Right atrium auricular region (tissue), 2 donors: Measurements from ENCODE around the gene ARHGAP42. TPM values are rescaled to one million over a fixed set of nuclear protein-coding genes. Genes with fewer than 3 reads are reported as not detected.
A peak's percentile ranks its signal among the peaks of the same experiment; 100 is the strongest.

Experiments used
- DNase-seq: peaks from one replicate; pipeline ENCODE4 v3.0.0-alpha.2; 2019; ENCODE audit warnings: low spot score
- H3K27ac ChIP-seq, 2 donors: fragments of 200-600 bp; sonication (generic); 1 replicate in 1 of 2; 2 replicates in 1 of 2; pipeline ENCODE4 v1.5.1; 2016 to 2019
- H3K27me3 ChIP-seq, 2 donors: fragments of 200-600 bp; sonication (generic); one replicate each; pipeline versions ENCODE4 v1.5.1 to v1.6.0; 2017 to 2019
- H3K36me3 ChIP-seq: fragments of 200-600 bp; sonication (generic); one replicate; pipeline ENCODE4 v1.5.1; 2016
- H3K4me1 ChIP-seq, 2 donors: fragments of 200-600 bp; sonication (generic); one replicate each; pipeline versions ENCODE4 v1.5.1 to v1.6.0; 2017 to 2019
- H3K4me3 ChIP-seq, 2 donors: fragments of 200-600 bp; sonication (generic); 1 replicate in 1 of 2; 2 replicates in 1 of 2; pipeline ENCODE4 v1.5.1; 2017 to 2019; ENCODE audit warnings: mild to moderate bottlenecking in 1 of 2, moderate library complexity in 1 of 2
- H3K9me3 ChIP-seq, 2 donors: fragments of 200-600 bp; sonication (generic); one replicate each; pipeline ENCODE4 v1.5.1; 2019
- CTCF ChIP-seq, 2 donors: fragments of 200-600 bp; sonication (generic); IDR thresholded peaks; one replicate each; pipeline ENCODE4 v1.5.1; 2019; ENCODE audit warnings: antibody characterized with exemption in 2 of 2
- total RNA-seq, 2 donors: library from RNA; depleted of rRNA; stranded (reverse); fragments of >200 nt; gene quantifications; one replicate each; pipeline ENCODE4 v1.1.0, GENCODE V29; 2016

Gene ARHGAP42
- total RNA-seq, 2 donors from 2014 or later, result 6.1 to 12.1 TPM

- TF ChIP-seq CTCF (IDR thresholded peaks at IDR 0.05), result no peak
- no peak for DNase-seq
- no peak overlapping the region for H3K27ac ChIP-seq
- H3K4me3 ChIP-seq, result no peak overlapping the region
- H3K4me1 ChIP-seq, result peaks cover 0 to 7% of the 10 kb centered on the region in 2 donors
- H3K36me3 ChIP-seq, result peaks cover 6% of the 10 kb centered on the region
- no peaks in the 10 kb centered on the region for H3K27me3 ChIP-seq
- peaks cover 0 to 19% of the 10 kb centered on the region in 2 donors for H3K9me3 ChIP-seq
These were observed 279.3 kb downstream of the ARHGAP42 start for GRCh38 chr11:100966366-100966765.

GRCh38 chr11:100969008-100969407, 281.9 kb downstream of the ARHGAP42 start:
- DNase-seq, result no peak
- Histone ChIP-seq H3K4me1 (peaks cover 0 to 10% of the 10 kb centered on the region in 2 donors), H3K27me3 (no peaks in the 10 kb centered on the region), H3K9me3 (peaks cover 0 to 19% of the 10 kb centered on the region in 2 donors), H3K27ac (no peak overlapping the region), H3K36me3 (peaks cover 6% of the 10 kb centered on the region), H3K4me3 (no peak overlapping the region)
- TF ChIP-seq CTCF (IDR thresholded peaks at IDR 0.05), result no peak

GRCh38 chr11:100970283-100971164, 283.4 kb downstream of the ARHGAP42 start:
- peaks cover 6% of the 10 kb centered on the region for H3K36me3 ChIP-seq

GRCh38 chr11:100972046-100972445, 285.0 kb downstream of the ARHGAP42 start:
- H3K27ac ChIP-seq, result no peak overlapping the region
- peaks cover 0 to 10% of the 10 kb centered on the region in 2 donors for H3K4me1 ChIP-seq
- peaks cover 0 to 19% of the 10 kb centered on the region in 2 donors for H3K9me3 ChIP-seq
- H3K4me3 ChIP-seq, result no peak overlapping the region
- no peaks in the 10 kb centered on the region for H3K27me3 ChIP-seq
- no peak for DNase-seq
- TF ChIP-seq CTCF (IDR thresholded peaks at IDR 0.05), result no peak
- H3K36me3 ChIP-seq, result peaks cover 1% of the 10 kb centered on the region

More at GRCh38 chr11:100970283-100971164, 283.4 kb downstream of the ARHGAP42 start:
- Histone ChIP-seq H3K4me3 (no peak overlapping the region), H3K9me3 (peaks cover 0 to 19% of the 10 kb centered on the region in 2 donors), H3K4me1 (peaks cover 0 to 10% of the 10 kb centered on the region in 2 donors), H3K27ac (peak overlapping the region; percentile 20 to 72), H3K27me3 (no peaks in the 10 kb centered on the region)
- TF ChIP-seq CTCF (IDR thresholded peaks at IDR 0.05), result no peak
- no peak for DNase-seq

GRCh38 chr11:100978442-100978841, 291.4 kb downstream of the ARHGAP42 start:
- TF ChIP-seq CTCF (IDR thresholded peaks at IDR 0.05), result no peak
- Histone ChIP-seq H3K36me3 (peaks cover 8% of the 10 kb centered on the region), H3K27ac (no peak overlapping the region), H3K4me3 (no peak overlapping the region), H3K4me1 (peaks cover 0 to 3% of the 10 kb centered on the region in 2 donors), H3K9me3 (no peaks in the 10 kb centered on the region), H3K27me3 (no peaks in the 10 kb centered on the region)
- DNase-seq, result no peak
